H9 (cell line): ENCODE results near the gene KPNA2. TPM values are rescaled to one million over a fixed set of nuclear protein-coding genes. Genes with fewer than 3 reads are reported as not detected.

ENCODE experiments used
- DNase-seq: peaks from one replicate; pipeline ENCODE4 v3.0.0-alpha.2; 2017
- H2AFZ ChIP-seq: one replicate; pipeline ENCODE4 v1.6.1; 2013; ENCODE audit warnings: mild to moderate bottlenecking, low read length, control low read depth, moderate library complexity
- H2AK5ac ChIP-seq: 2 replicates; pipeline ENCODE4 v1.6.1; 2013; ENCODE audit warnings: low read length, control low read depth, mixed read lengths; ENCODE audit not compliant: insufficient read length
- H2BK120ac ChIP-seq: one replicate; pipeline ENCODE4 v1.6.1; 2013; ENCODE audit warnings: low read depth, mild to moderate bottlenecking, low read length, control low read depth, inconsistent platforms; ENCODE audit not compliant: poor library complexity, severe bottlenecking
- H2BK12ac ChIP-seq: 2 replicates; pipeline ENCODE4 v1.6.1; 2013; ENCODE audit warnings: low read length, control low read depth, mixed read lengths, low read depth; ENCODE audit not compliant: insufficient read length
- H2BK15ac ChIP-seq: 2 replicates; pipeline ENCODE4 v1.6.1; 2013; ENCODE audit warnings: low read depth, low read length, control low read depth
- H2BK20ac ChIP-seq: one replicate; pipeline ENCODE4 v1.6.1; 2013; ENCODE audit warnings: low read depth, mild to moderate bottlenecking, low read length, control low read depth, inconsistent platforms; ENCODE audit not compliant: poor library complexity, severe bottlenecking
- H2BK5ac ChIP-seq: 2 replicates; pipeline ENCODE4 v1.6.1; 2013; ENCODE audit warnings: low read length, control low read depth, mixed read lengths; ENCODE audit not compliant: insufficient read length
- H3K14ac ChIP-seq: 2 replicates; pipeline ENCODE4 v1.6.1; 2013; ENCODE audit warnings: low read length, control low read depth; ENCODE audit not compliant: insufficient read depth
- H3K18ac ChIP-seq: 2 replicates; pipeline ENCODE4 v1.6.1; 2013; ENCODE audit warnings: low read depth, mild to moderate bottlenecking, mixed read lengths, low read length, control low read depth; ENCODE audit not compliant: insufficient read length
- H3K23ac ChIP-seq: 2 replicates; pipeline ENCODE4 v1.6.1; 2013; ENCODE audit warnings: low read length, control low read depth, mixed read lengths, low read depth; ENCODE audit not compliant: insufficient read length
- H3K23me2 ChIP-seq: 2 replicates; pipeline ENCODE4 v1.6.1; 2013; ENCODE audit warnings: low read depth, mild to moderate bottlenecking, mixed read lengths, low read length, control low read depth; ENCODE audit not compliant: insufficient read length, poor library complexity, severe bottlenecking
- H3K27ac ChIP-seq: 2 replicates; pipeline ENCODE4 v1.5.1; 2013; ENCODE audit warnings: low read length, control low read depth, mixed read lengths, low read depth; ENCODE audit not compliant: insufficient read length
- H3K27me3 ChIP-seq: 2 replicates; pipeline ENCODE4 v1.6.1; 2013; ENCODE audit warnings: low read length, control low read depth, inconsistent platforms; ENCODE audit not compliant: insufficient read depth
- H3K4ac ChIP-seq: 2 replicates; pipeline ENCODE4 v1.6.1; 2013; ENCODE audit warnings: low read depth, mild to moderate bottlenecking, control low read depth, inconsistent platforms, low read length, moderate library complexity
- H3K4me1 ChIP-seq: 2 replicates; pipeline ENCODE4 v1.6.1; 2013; ENCODE audit warnings: low read length, control low read depth, inconsistent platforms; ENCODE audit not compliant: insufficient read depth
- H3K4me2 ChIP-seq: 2 replicates; pipeline ENCODE4 v1.6.1; 2013; ENCODE audit warnings: low read length, control low read depth, mixed read lengths; ENCODE audit not compliant: insufficient read length, insufficient read depth
- H3K56ac ChIP-seq: 2 replicates; pipeline ENCODE4 v1.6.1; 2013; ENCODE audit warnings: low read depth, mild to moderate bottlenecking, mixed read lengths, low read length, control low read depth; ENCODE audit not compliant: insufficient read length
- H3K79me1 ChIP-seq: 2 replicates; pipeline ENCODE4 v1.6.1; 2013; ENCODE audit warnings: low read depth, mild to moderate bottlenecking, moderate library complexity, low read length, control low read depth, inconsistent platforms; ENCODE audit not compliant: insufficient read depth, poor library complexity, severe bottlenecking
- H3K79me2 ChIP-seq: 2 replicates; pipeline ENCODE4 v1.6.1; 2013; ENCODE audit warnings: low read length, control low read depth, inconsistent platforms; ENCODE audit not compliant: insufficient read depth
- H3K9ac ChIP-seq: 2 replicates; pipeline ENCODE4 v1.6.1; 2013; ENCODE audit warnings: low read length, control low read depth, mixed read lengths; ENCODE audit not compliant: insufficient read length; ENCODE audit errors: extremely low read depth
- H3K9me3 ChIP-seq: one replicate; pipeline ENCODE4 v1.6.1; 2013; ENCODE audit warnings: low read depth, low read length, inconsistent platforms; ENCODE audit not compliant: control insufficient read depth
- H3T11ph ChIP-seq: one replicate; pipeline ENCODE4 v1.6.1; 2013; ENCODE audit warnings: mild to moderate bottlenecking, low read length, control low read depth, inconsistent platforms
- H4K20me1 ChIP-seq: one replicate; pipeline ENCODE4 v1.6.1; 2013; ENCODE audit not compliant: control insufficient read depth, insufficient read length, insufficient read depth
- H4K5ac ChIP-seq: 2 replicates; pipeline ENCODE4 v1.6.1; 2013; ENCODE audit warnings: low read depth, mild to moderate bottlenecking, mixed read lengths, low read length, control low read depth; ENCODE audit not compliant: insufficient read length
- H4K8ac ChIP-seq: replicated peaks from 2 replicates; pipeline ENCODE4 v1.6.1; 2013; ENCODE audit warnings: low read length, control low read depth, mixed read lengths, low read depth; ENCODE audit not compliant: insufficient read length
- H4K91ac ChIP-seq: 2 replicates; pipeline ENCODE4 v1.6.1; 2013; ENCODE audit warnings: low read depth, mild to moderate bottlenecking, moderate library complexity, mixed read lengths, low read length, control low read depth; ENCODE audit not compliant: insufficient read length
- H3K27ac Mint-ChIP-seq, 3 experiments: 2 replicates in 2 of 3; 3 replicates in 1 of 3; pipeline ENCODE4 v1.8.0; 2020 to 2021; ENCODE audit warnings: mixed read lengths in 3 of 3, mild to moderate bottlenecking in 1 of 3, moderate library complexity in 1 of 3
- H3K27me3 Mint-ChIP-seq: 2 replicates; pipeline ENCODE4 v1.8.0; 2021; ENCODE audit warnings: low read depth, mild to moderate bottlenecking, moderate library complexity, mixed read lengths
- H3K36me3 Mint-ChIP-seq, 3 experiments: 2 replicates in 2 of 3; 3 replicates in 1 of 3; pipeline ENCODE4 v1.8.0; 2020 to 2021; ENCODE audit warnings: low read depth in 3 of 3, mixed read lengths in 3 of 3; ENCODE audit not compliant: insufficient read depth in 1 of 3
- H3K4me1 Mint-ChIP-seq, 2 experiments: 2 replicates each; pipeline ENCODE4 v1.8.0; 2020; ENCODE audit warnings: mixed read lengths in 2 of 2
- H3K4me3 Mint-ChIP-seq, 2 experiments: 2 replicates in 1 of 2; 3 replicates in 1 of 2; pipeline ENCODE4 v1.8.0; 2020 to 2021; ENCODE audit warnings: mild to moderate bottlenecking in 2 of 2, mixed read lengths in 2 of 2, moderate library complexity in 1 of 2
- H3K9me3 Mint-ChIP-seq, 2 experiments: 2 replicates in 1 of 2; 3 replicates in 1 of 2; pipeline ENCODE4 v1.8.0; 2020; ENCODE audit warnings: mild to moderate bottlenecking in 2 of 2, mixed read lengths in 2 of 2, moderate library complexity in 1 of 2
- WGBS: extraction: QIAGEN DNeasy Blood & Tissue Kit; methylation state at CpG from one replicate; pipeline ENCODE4 v1.1.7; 2013; ENCODE audit warnings: missing lambda C conversion rate, low lambda C conversion rate, mixed read lengths; ENCODE audit not compliant: insufficient read length; ENCODE audit errors: extremely low coverage; 5-methylcytosine and 5-hydroxymethylcytosine counted together
- total RNA-seq: library from RNA; stranded (reverse); gene quantifications from 2 replicates; pipeline ENCODE4 v1.2.1, GENCODE V29; 2021
- TF ChIP-seq, protein P1 (sequence below): fragments of 200-600 bp; sonication (generic); conservative IDR thresholded peaks from 3 replicates; pipeline ENCODE4 v1.8.0; 2021; ENCODE audit warnings: antibody characterized with exemption, mild to moderate bottlenecking

KPNA2 gene
- total RNA-seq, 1 experiment from 2014 or later, result 432 TPM

DNA sequence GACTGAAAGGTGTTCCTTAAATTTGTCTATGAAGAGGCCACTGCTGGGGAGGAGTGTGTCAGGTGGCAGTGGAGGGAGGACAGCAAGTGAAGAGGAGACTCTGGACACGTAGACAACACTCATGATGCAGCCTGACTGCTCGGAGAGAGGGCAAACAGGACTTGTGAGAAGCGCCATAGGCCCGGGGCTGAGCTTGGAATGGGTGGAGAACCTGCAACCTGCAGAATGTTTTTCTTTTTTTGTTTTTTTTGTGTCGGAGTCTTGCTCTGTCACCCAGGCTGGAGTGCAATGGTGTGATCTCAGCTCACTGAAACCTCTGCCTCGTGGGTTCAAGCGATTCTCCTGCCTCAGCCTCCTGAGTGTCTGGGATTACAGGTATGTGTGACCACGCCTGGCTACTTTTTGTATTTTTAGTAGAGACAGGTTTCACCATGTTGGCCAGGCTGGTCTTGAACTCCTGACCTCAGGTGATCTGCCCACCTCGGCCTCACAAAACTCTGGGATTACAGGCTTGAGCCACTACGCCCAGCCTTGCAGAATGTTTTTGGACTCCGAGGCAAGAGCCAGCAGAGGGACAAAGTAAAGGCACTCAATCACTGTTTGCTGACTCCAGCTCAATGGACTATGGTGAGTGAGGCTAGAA lies 20.3 kb upstream of the KPNA2 start:
- no peaks in the 10 kb centered on the region; a peak in 1 of 7 replicates for H3K36me3 Mint-ChIP-seq
- H3K4me1 Mint-ChIP-seq, result peaks cover 12 to 17% of the 10 kb centered on the region in 2 experiments
- no peak overlapping the region for H3T11ph ChIP-seq
- H4K91ac ChIP-seq, result no peak overlapping the region
- no peak overlapping the region for H2AFZ ChIP-seq
- no peak overlapping the region for H3K4me3 Mint-ChIP-seq
- H3K4me1 ChIP-seq, result no peaks in the 10 kb centered on the region
- TF ChIP-seq, protein P1, sequence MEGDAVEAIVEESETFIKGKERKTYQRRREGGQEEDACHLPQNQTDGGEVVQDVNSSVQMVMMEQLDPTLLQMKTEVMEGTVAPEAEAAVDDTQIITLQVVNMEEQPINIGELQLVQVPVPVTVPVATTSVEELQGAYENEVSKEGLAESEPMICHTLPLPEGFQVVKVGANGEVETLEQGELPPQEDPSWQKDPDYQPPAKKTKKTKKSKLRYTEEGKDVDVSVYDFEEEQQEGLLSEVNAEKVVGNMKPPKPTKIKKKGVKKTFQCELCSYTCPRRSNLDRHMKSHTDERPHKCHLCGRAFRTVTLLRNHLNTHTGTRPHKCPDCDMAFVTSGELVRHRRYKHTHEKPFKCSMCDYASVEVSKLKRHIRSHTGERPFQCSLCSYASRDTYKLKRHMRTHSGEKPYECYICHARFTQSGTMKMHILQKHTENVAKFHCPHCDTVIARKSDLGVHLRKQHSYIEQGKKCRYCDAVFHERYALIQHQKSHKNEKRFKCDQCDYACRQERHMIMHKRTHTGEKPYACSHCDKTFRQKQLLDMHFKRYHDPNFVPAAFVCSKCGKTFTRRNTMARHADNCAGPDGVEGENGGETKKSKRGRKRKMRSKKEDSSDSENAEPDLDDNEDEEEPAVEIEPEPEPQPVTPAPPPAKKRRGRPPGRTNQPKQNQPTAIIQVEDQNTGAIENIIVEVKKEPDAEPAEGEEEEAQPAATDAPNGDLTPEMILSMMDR, result no peak
- no peak overlapping the region for H2BK20ac ChIP-seq
- no peak overlapping the region for H3K18ac ChIP-seq
- no peak overlapping the region for H2AK5ac ChIP-seq
- H4K8ac ChIP-seq, result no peak overlapping the region
- no peak overlapping the region for H2BK15ac ChIP-seq
- no peak overlapping the region for H2BK5ac ChIP-seq
- no peak overlapping the region for H2BK12ac ChIP-seq
- no peaks in the 10 kb centered on the region for H3K79me1 ChIP-seq
- WGBS, result no CpG with 5 or more reads among the region's 11 CpGs
- H3K27ac Mint-ChIP-seq, result peak overlapping the region in 1 of 3 experiments; percentile 49; a peak in 1 of 7 replicates
- no peak overlapping the region for H3K4ac ChIP-seq
- H3K79me2 ChIP-seq, result 0 out of 2 replicates have a peak, but pooled peaks cover 2% of the 10 kb centered on the region
- H3K56ac ChIP-seq, result no peak overlapping the region
- no peaks in the 10 kb centered on the region for H3K27me3 ChIP-seq
- H3K9ac ChIP-seq, result no peak overlapping the region
- peaks cover 3% of the 10 kb centered on the region for H3K27me3 Mint-ChIP-seq
- peaks cover 2% of the 10 kb centered on the region for H3K23me2 ChIP-seq
- H3K9me3 Mint-ChIP-seq, result peaks cover 0 to 2% of the 10 kb centered on the region in 2 experiments; a peak in 1 of 5 replicates
- no peak overlapping the region for H3K23ac ChIP-seq
- no peak overlapping the region for H4K5ac ChIP-seq
- no peaks in the 10 kb centered on the region for H4K20me1 ChIP-seq
- DNase-seq, result no peak
- no peak overlapping the region for H3K4me2 ChIP-seq
- H3K27ac ChIP-seq, result no peak overlapping the region
- H3K14ac ChIP-seq, result no peak overlapping the region
- no peaks in the 10 kb centered on the region for H3K9me3 ChIP-seq
- H2BK120ac ChIP-seq, result no peak overlapping the region
